Left ventricle myocardium inferior (tissue), 1 donor: ENCODE results near the gene CACNA2D2. TPM values are rescaled to one million over a fixed set of nuclear protein-coding genes. Genes with fewer than 3 reads are reported as not detected.
A peak's percentile ranks its signal among the peaks of the same experiment; 100 is the strongest.

ENCODE experiments used
- DNase-seq: peaks from one replicate; pipeline ENCODE4 v3.0.0-alpha.2; 2020
- H3K27ac ChIP-seq: fragments of 200-600 bp; replicated peaks from 2 replicates; pipeline ENCODE4 v1.8.0; 2021
- H3K27me3 ChIP-seq: fragments of 200-600 bp; 2 replicates; pipeline ENCODE4 v1.8.0; 2021; ENCODE audit warnings: low read depth
- H3K36me3 ChIP-seq: fragments of 200-600 bp; 2 replicates; pipeline ENCODE4 v1.8.0; 2021
- H3K4me1 ChIP-seq: fragments of 200-600 bp; 2 replicates; pipeline ENCODE4 v1.8.0; 2021
- H3K4me3 ChIP-seq: fragments of 200-600 bp; 2 replicates; pipeline ENCODE4 v1.8.0; 2021; ENCODE audit warnings: mild to moderate bottlenecking, moderate library complexity
- H3K9me3 ChIP-seq: fragments of 200-600 bp; replicated peaks from 2 replicates; pipeline ENCODE4 v1.8.0; 2021
- intact Hi-C: fragments of 100-400 bp; cut with micrococcal nuclease; formaldehyde crosslinking; loops from one replicate; pipeline ENCODE4 v1.11.0; 2022
- total RNA-seq: library from RNA; stranded (reverse); fragmentation: NEBNext Ultra II Directional; extraction: Animal tissue kit (Norgen Biotek cat#: 25700); gene quantifications from one replicate; pipeline ENCODE4 v1.2.1, GENCODE V29; 2021
- TF ChIP-seq, protein P1 (sequence below): fragments of 200-600 bp; IDR thresholded peaks from 2 replicates; pipeline ENCODE4 v1.8.0; 2021; ENCODE audit warnings: antibody characterized with exemption, mild to moderate bottlenecking, borderline replicate concordance
- donor health status: DM: no; HTN: yes; CAD: no; lungs with severe emphysema.

The CACNA2D2 gene
- total RNA-seq, 1 donor from 2014 or later = 2.3 TPM

- TF ChIP-seq, protein P1, sequence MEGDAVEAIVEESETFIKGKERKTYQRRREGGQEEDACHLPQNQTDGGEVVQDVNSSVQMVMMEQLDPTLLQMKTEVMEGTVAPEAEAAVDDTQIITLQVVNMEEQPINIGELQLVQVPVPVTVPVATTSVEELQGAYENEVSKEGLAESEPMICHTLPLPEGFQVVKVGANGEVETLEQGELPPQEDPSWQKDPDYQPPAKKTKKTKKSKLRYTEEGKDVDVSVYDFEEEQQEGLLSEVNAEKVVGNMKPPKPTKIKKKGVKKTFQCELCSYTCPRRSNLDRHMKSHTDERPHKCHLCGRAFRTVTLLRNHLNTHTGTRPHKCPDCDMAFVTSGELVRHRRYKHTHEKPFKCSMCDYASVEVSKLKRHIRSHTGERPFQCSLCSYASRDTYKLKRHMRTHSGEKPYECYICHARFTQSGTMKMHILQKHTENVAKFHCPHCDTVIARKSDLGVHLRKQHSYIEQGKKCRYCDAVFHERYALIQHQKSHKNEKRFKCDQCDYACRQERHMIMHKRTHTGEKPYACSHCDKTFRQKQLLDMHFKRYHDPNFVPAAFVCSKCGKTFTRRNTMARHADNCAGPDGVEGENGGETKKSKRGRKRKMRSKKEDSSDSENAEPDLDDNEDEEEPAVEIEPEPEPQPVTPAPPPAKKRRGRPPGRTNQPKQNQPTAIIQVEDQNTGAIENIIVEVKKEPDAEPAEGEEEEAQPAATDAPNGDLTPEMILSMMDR = no peak
- Histone ChIP-seq H3K27me3 (peaks cover 15% of the 10 kb centered on the region), H3K4me1 (peaks cover 60% of the 10 kb centered on the region), H3K4me3 (peak overlapping the region; percentile 97), H3K9me3 (no peaks in the 10 kb centered on the region), H3K27ac (peak overlapping the region; percentile 95), H3K36me3 (no peaks in the 10 kb centered on the region)
- DNase-seq = no peak
- intact Hi-C loops = no loop called here
Measured at GRCh38 chr3:50341537-50341936, 161.9 kb downstream of the CACNA2D2 start.

GRCh38 chr3:50340448-50341329, 162.7 kb downstream of the CACNA2D2 start, which contains the start of gene RASSF1:
RASSF1 (minus strand) TSS chr3:50340836; CDS start chr3:50340805, 31 bp downstream.
- peaks cover 64% of the 10 kb centered on the region for H3K4me1 ChIP-seq
- H3K27me3 ChIP-seq = peaks cover 15% of the 10 kb centered on the region
- no peaks in the 10 kb centered on the region for H3K9me3 ChIP-seq
- peak within 1 kb of the TSS; percentile 97 for H3K4me3 ChIP-seq
- TF ChIP-seq, protein P1 = no peak
- DNase-seq = peak; percentile 82
- intact Hi-C loops = no loop called here
- H3K27ac ChIP-seq = peak within 1 kb of the TSS; percentile 95
- H3K36me3 ChIP-seq = no peaks in the 10 kb centered on the region

DNA sequence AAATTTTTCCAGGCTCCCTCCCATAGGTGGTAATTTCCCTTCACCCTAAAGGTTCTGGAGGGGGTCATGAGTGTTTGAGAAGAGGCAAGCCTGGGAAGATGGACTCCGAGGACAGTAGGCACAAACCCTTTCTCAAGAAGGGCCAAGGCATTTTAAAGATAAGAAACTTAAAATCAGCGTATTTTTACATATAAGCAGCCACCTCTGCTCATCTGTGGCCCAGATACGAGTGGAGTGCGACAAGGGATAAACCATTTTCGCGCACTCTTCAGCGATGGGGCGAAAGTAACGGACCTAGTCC, 163.3 kb downstream of the CACNA2D2 start:
- DNase-seq = no peak
- no peaks in the 10 kb centered on the region for H3K9me3 ChIP-seq
- peak overlapping the region; percentile 97 for H3K4me3 ChIP-seq
- TF ChIP-seq, protein P1 = no peak
- intact Hi-C loops = no loop called here
- H3K36me3 ChIP-seq = no peaks in the 10 kb centered on the region
- H3K4me1 ChIP-seq = peaks cover 64% of the 10 kb centered on the region
- H3K27me3 ChIP-seq = peaks cover 15% of the 10 kb centered on the region
- peak overlapping the region; percentile 95 for H3K27ac ChIP-seq

GRCh38 chr3:50339485-50340146, 163.8 kb downstream of the CACNA2D2 start:
- no peak for DNase-seq
- H3K27ac ChIP-seq = peak overlapping the region; percentile 95
- intact Hi-C loops = no loop called here
- no peaks in the 10 kb centered on the region for H3K9me3 ChIP-seq
- peak overlapping the region; percentile 97 for H3K4me3 ChIP-seq
- TF ChIP-seq, protein P1 = no peak
- peaks cover 15% of the 10 kb centered on the region for H3K27me3 ChIP-seq
- peaks cover 67% of the 10 kb centered on the region for H3K4me1 ChIP-seq
- H3K36me3 ChIP-seq = no peaks in the 10 kb centered on the region

GRCh38 chr3:50338965-50339364, 164.5 kb downstream of the CACNA2D2 start:
- H3K36me3 ChIP-seq = no peaks in the 10 kb centered on the region
- no peak for DNase-seq
- peaks cover 15% of the 10 kb centered on the region for H3K27me3 ChIP-seq
- H3K27ac ChIP-seq = peak overlapping the region; percentile 95
- intact Hi-C loops = no loop called here
- H3K4me3 ChIP-seq = peak overlapping the region; percentile 97
- H3K9me3 ChIP-seq = no peaks in the 10 kb centered on the region
- TF ChIP-seq, protein P1 = no peak
- peaks cover 74% of the 10 kb centered on the region for H3K4me1 ChIP-seq
